Bronchial epithelial cell (primary cell): ENCODE measurements around the gene C19orf25. TPM values are rescaled to one million over a fixed set of nuclear protein-coding genes. Genes with fewer than 3 reads are reported as not detected.
A peak's percentile ranks its signal among the peaks of the same experiment; 100 is the strongest.

Source experiments
- DNase-seq: peaks from one replicate; pipeline ENCODE4 v3.0.0-alpha.2; 2010; ENCODE audit warnings: low read depth
- FAIRE-seq: peaks from 2 replicates; lab custom pipeline; 2011; peaks lifted over from hg19 to GRCh38; lab: Jason Lieb, UNC
- H3K27me3 ChIP-seq: 2 replicates; pipeline ENCODE4 v1.5.1; 2011; ENCODE audit warnings: low read length; ENCODE audit not compliant: control insufficient read depth, insufficient read depth
- H3K36me3 ChIP-seq: 2 replicates; pipeline ENCODE4 v1.5.1; 2011; ENCODE audit warnings: low read length; ENCODE audit not compliant: control insufficient read depth, insufficient read depth
- H3K4me3 ChIP-seq: 2 replicates; pipeline ENCODE4 v1.5.1; 2011; ENCODE audit warnings: mild to moderate bottlenecking, low read depth, low read length, control low read depth
- CTCF ChIP-seq: IDR thresholded peaks from 2 replicates; pipeline ENCODE4 v1.5.1; 2011; ENCODE audit warnings: mild to moderate bottlenecking, moderate library complexity, low read length, control low read depth, inconsistent platforms; ENCODE audit not compliant: insufficient read depth, severe bottlenecking
- total RNA-seq: library from RNA; depleted of rRNA; stranded (reverse); fragments of >200 nt; gene quantifications from 2 replicates; pipeline ENCODE4 v1.2.1, GENCODE V29; 2014

The C19orf25 gene
- total RNA-seq, 1 donor from 2014 or later: 24.7 TPM

- no peak for TF ChIP-seq CTCF
- Histone ChIP-seq H3K36me3 (no peaks in the 10 kb centered on the region), H3K4me3 (peak overlapping the region; percentile 30), H3K27me3 (peaks cover 10% of the 10 kb centered on the region)
- DNase-seq: peak; percentile 27
- no peak for FAIRE-seq
Measured at GRCh38 chr19:1468821-1469254, 10.2 kb downstream of the C19orf25 start.

GRCh38 chr19:1468274-1468820 lies 10.7 kb downstream of the C19orf25 start:
- no peak for TF ChIP-seq CTCF
- Histone ChIP-seq H3K4me3 (peak overlapping the region; percentile 30), H3K36me3 (no peaks in the 10 kb centered on the region), H3K27me3 (peaks cover 10% of the 10 kb centered on the region)
- no peak for DNase-seq
- no peak for FAIRE-seq

- no peak for DNase-seq
- Histone ChIP-seq H3K4me3 (peak overlapping the region; percentile 30), H3K36me3 (no peaks in the 10 kb centered on the region), H3K27me3 (peaks cover 10% of the 10 kb centered on the region)
- TF ChIP-seq CTCF: no peak
- FAIRE-seq: no peak
Measured at GRCh38 chr19:1467490-1468273, 11.3 kb downstream of the C19orf25 start.

GRCh38 chr19:1467215-1467489 lies 11.9 kb downstream of the C19orf25 start:
- no peak for DNase-seq
- no peak for FAIRE-seq
- Histone ChIP-seq H3K36me3 (no peaks in the 10 kb centered on the region), H3K4me3 (peak overlapping the region; percentile 30), H3K27me3 (peaks cover 10% of the 10 kb centered on the region)
- no peak for TF ChIP-seq CTCF

GRCh38 chr19:1466461-1467214 lies 12.4 kb downstream of the C19orf25 start:
- Histone ChIP-seq H3K27me3 (peaks cover 10% of the 10 kb centered on the region), H3K4me3 (no peak overlapping the region), H3K36me3 (no peaks in the 10 kb centered on the region)
- DNase-seq (no peak), FAIRE-seq (no peak)
- TF ChIP-seq CTCF: no peak
